Glomerular visceral epithelial cell (primary cell): ENCODE data around the gene HPCAL1.

Experiments used
- DNase-seq: peaks from one replicate; pipeline ENCODE4 v3.0.0-alpha.2; 2016; ENCODE audit errors: extremely low spot score

HPCAL1 gene

GRCh38 chr2:10370390-10370789 lies 67.7 kb downstream of the HPCAL1 start:
- DNase-seq, result no peak

- DNase-seq, result no peak
Observed at GRCh38 chr2:10370895-10371294, 68.2 kb downstream of the HPCAL1 start.

GRCh38 chr2:10371441-10372196 lies 68.9 kb downstream of the HPCAL1 start:
- DNase-seq, result no peak

GRCh38 chr2:10372203-10372861 lies 69.6 kb downstream of the HPCAL1 start:
- DNase-seq, result no peak

GRCh38 chr2:10372862-10373240 lies 70.1 kb downstream of the HPCAL1 start:
- no peak for DNase-seq

GRCh38 chr2:10373931-10374330 lies 71.2 kb downstream of the HPCAL1 start:
- no peak for DNase-seq

GRCh38 chr2:10374362-10374943 lies 71.7 kb downstream of the HPCAL1 start:
- DNase-seq, result no peak

GRCh38 chr2:10375570-10376281 lies 73.0 kb downstream of the HPCAL1 start:
- no peak for DNase-seq

GRCh38 chr2:10377052-10377746 lies 74.5 kb downstream of the HPCAL1 start:
- DNase-seq, result no peak

GRCh38 chr2:10377747-10378085 lies 75.0 kb downstream of the HPCAL1 start:
- no peak for DNase-seq

- no peak for DNase-seq
Observed at GRCh38 chr2:10378189-10378588, 75.5 kb downstream of the HPCAL1 start.

- no peak for DNase-seq
Observed at GRCh38 chr2:10380048-10380926, 77.6 kb downstream of the HPCAL1 start.

- DNase-seq, result no peak
Observed at GRCh38 chr2:10381997-10382353, 79.3 kb downstream of the HPCAL1 start.

GRCh38 chr2:10382354-10383061 lies 79.8 kb downstream of the HPCAL1 start:
- DNase-seq, result peak; percentile 53

GRCh38 chr2:10383960-10384734 lies 81.4 kb downstream of the HPCAL1 start:
- DNase-seq, result no peak

GRCh38 chr2:10385501-10385900 lies 82.8 kb downstream of the HPCAL1 start:
- DNase-seq, result no peak

GRCh38 chr2:10385933-10386773 lies 83.4 kb downstream of the HPCAL1 start:
- peak; percentile 20 for DNase-seq

- DNase-seq, result no peak
Observed at GRCh38 chr2:10387033-10387432, 84.3 kb downstream of the HPCAL1 start.
